ENCODE measurements around the gene RELN.

Gene RELN

GRCh38 chr7:103425177-103425576 is 564.3 kb downstream of the RELN start:
- Histone ChIP-seq H3K36me3 (ENCODE audit: control insufficient read depth, insufficient read depth, low read length) (no peaks in the 10 kb centered on the region), H3K27ac (ENCODE audit: insufficient read depth, low read depth, low read length, poor library complexity, severe bottlenecking) (no peak overlapping the region), H3K9me3 (ENCODE audit: control insufficient read depth, low read length) (no peaks in the 10 kb centered on the region), H3K4me1 (ENCODE audit: control insufficient read depth, insufficient read depth, low read length) (no peaks in the 10 kb centered on the region), H3K4me3 (ENCODE audit: insufficient read depth, low read depth, low read length) (no peak overlapping the region), H3K27me3 (ENCODE audit: control insufficient read depth, insufficient read depth, low read length, poor library complexity, severe bottlenecking) (no peaks in the 10 kb centered on the region)
- 88% methylated on average over 1 of the region's 1 CpG; no CpG with 5 or more reads in 1 of the 2 experiments for WGBS, 2 experiments

DNA sequence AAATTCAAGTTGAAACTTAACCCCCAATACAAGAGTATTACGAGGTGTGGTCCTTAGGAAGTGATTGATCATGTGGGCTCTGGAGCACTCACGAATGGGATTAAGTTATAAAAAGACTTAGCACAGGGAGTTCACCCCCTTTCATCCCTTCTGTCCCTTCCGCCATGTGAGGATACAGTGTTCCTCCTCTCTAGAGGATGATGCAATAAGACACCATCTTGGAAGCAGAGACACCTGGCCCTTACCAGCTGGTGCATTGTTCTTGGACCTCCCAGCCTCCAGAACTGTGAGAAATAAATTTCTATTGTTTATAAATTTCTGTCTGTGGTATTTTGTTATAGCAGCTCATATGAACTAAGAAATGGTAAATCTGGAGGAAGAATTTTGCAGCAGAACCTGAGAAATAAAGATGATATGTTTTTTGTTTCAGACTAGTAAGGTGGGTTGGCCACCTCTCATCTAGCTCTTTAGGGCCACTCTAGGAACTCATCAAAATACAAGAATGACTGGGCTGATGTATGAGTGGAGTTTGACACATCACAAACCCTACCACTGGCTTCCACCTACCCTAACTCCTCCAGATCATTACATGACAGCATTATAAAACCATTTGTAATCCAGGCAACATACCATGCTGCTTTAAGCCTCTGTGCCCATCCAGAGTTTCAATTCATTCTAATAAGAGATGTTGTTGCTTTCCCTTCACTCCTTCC is 565.8 kb downstream of the RELN start:
- no peak overlapping the region for H3K27ac ChIP-seq (ENCODE audit: insufficient read depth, low read depth, low read length, poor library complexity, severe bottlenecking)
- no peaks in the 10 kb centered on the region for H3K9me3 ChIP-seq (ENCODE audit: control insufficient read depth, low read length)
- no peaks in the 10 kb centered on the region for H3K27me3 ChIP-seq (ENCODE audit: control insufficient read depth, insufficient read depth, low read length, poor library complexity, severe bottlenecking)
- H3K4me3 ChIP-seq (ENCODE audit: insufficient read depth, low read depth, low read length): no peak overlapping the region
- no peaks in the 10 kb centered on the region for H3K4me1 ChIP-seq (ENCODE audit: control insufficient read depth, insufficient read depth, low read length)
- 90 to 93% methylated on average over 2 to 3 of the region's 3 CpGs for WGBS, 2 experiments
- H3K36me3 ChIP-seq (ENCODE audit: control insufficient read depth, insufficient read depth, low read length): no peaks in the 10 kb centered on the region
